HG03520 (cell line): ENCODE measurements around the gene FBXL13.
"Not testable (repeated sequence)": the region's sequence is repeated elsewhere in the genome, so short reads cannot be mapped to it uniquely, and the experiment has no call there.

Experiments used
- ATAC-seq: cut with Tn5 transposase; IDR thresholded peaks from one replicate; pipeline ENCODE4 v1.9.1; 2021; ENCODE audit warnings: mild to moderate bottlenecking, moderate library complexity; ENCODE audit not compliant: unreplicated experiment

Gene FBXL13

DNA sequence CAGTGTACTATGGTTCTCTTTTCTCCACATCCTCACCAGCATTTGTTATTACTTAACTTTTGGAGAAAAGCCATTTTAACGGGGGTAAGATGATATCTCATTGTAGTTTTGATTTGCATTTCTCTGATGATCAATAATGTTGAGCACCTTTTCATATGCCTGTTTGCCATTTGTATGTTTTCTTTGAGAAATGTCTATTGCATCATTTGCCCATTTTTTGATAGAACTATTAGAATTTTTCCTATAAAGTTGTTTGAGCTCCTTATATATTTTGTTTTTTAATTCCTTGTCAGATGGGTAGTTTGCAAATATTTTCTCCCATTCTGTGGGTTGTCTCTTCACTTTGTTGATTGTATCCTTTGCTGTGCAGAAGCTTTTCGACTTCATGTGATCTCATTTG is 172.5 kb downstream of the FBXL13 start:
- not testable (repeated sequence) for ATAC-seq

DNA sequence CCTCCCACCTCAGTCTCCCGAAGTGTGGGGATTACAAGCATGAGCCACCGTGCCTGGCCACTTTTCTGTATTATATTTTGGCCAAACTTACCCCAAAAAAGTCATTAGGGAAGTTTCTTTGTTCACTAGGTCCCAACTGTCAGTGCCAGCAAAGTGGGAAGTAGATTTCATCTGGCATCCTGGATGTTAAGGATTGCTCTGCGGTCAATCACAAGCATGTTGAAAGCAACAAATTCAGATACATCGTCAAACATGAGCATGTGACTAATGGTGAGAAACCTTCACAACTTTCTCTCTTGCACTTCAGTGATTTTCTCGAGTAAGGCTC is 176.1 kb downstream of the FBXL13 start:
- ATAC-seq, result no peak

DNA sequence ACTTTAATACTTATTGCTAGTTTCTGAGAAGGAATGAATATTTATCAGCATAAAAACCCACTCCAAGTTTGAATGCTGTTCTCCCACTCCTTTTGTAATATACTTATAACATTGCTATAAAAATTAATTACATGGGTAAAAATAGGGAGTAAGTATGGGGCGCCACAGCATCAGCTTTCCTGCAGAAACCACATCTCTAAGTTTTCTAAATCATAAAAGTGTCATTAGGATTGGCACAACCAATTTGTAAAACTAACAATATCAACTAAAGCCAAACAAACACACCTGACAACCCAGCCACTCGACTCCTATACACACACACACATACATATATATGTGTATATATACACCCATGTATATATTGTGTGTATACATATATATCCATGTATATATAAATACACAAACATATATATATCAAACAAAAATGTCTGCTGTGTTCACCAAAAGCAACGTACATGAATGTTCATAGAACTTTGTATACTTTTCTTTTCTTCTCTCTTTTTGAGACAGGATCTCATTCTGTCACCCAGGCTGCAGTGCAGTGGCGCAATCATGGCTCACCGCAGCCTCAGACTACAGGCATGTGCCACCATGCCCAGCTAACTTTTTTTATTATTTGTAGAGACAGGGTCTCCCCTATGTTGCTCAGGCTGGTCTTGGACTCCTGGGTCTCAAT is 176.6 kb downstream of the FBXL13 start:
- no peak for ATAC-seq

GRCh38 chr7:102897211-102897631 is 177.4 kb downstream of the FBXL13 start:
- no peak for ATAC-seq

GRCh38 chr7:102896585-102896984 is 178.0 kb downstream of the FBXL13 start:
- no peak for ATAC-seq

- ATAC-seq, result no peak
Measured at GRCh38 chr7:102895602-102896001, 179.0 kb downstream of the FBXL13 start.

DNA sequence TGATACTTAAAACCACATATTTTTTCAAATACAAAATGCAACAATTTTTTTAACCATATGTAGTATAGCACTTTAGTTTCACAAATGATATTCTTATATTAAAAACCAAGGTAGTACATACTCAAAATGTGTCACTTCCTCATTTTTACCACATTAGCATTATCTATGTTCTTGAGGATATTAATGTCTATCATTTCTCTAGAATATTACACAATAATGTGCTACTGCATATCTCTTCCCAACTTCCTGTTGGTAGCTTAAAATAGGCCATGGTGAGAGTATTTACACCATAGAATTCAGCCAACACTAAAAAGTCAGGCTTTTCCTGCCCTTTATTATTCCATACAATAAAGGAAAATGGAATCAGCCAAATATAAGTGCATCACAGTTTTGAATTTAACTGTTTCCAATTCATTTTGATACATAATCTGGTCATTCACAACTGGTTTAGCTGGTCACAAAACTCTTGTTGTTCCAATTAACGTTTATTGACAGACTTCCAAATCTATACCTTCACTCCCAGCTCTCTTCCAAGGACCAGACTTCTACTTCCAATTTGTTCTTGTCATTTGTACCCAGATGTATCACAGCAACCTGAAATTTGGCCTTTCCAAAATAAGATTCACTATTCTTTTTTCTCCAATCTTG is 181.8 kb downstream of the FBXL13 start:
- ATAC-seq, result no peak

DNA sequence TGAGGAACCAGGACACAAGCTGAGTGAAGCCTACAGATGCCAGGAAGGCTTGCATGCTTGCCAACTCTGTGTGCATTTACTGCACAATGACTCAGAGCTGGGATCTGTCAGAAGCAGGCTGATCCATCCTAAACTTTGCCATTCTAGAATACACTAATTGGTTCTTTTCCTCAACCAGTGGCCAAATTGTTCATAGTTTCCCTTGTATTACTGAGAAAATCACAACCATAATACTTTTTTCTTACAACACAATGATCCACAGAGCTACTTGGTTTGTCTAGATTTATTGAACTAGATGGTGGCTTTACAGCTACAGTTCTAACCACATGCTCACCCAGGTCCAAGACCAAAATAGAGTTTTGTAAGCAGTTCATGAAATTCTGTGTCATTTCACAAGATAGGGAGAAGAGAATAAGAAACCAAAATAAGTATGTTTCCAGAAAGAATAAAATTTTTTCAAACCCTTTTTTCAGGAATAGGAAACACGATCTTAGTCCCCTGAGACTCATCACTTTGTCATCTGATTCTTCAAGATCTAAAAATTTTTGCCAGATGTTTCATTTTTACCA is 182.8 kb downstream of the FBXL13 start:
- ATAC-seq, result no peak

DNA sequence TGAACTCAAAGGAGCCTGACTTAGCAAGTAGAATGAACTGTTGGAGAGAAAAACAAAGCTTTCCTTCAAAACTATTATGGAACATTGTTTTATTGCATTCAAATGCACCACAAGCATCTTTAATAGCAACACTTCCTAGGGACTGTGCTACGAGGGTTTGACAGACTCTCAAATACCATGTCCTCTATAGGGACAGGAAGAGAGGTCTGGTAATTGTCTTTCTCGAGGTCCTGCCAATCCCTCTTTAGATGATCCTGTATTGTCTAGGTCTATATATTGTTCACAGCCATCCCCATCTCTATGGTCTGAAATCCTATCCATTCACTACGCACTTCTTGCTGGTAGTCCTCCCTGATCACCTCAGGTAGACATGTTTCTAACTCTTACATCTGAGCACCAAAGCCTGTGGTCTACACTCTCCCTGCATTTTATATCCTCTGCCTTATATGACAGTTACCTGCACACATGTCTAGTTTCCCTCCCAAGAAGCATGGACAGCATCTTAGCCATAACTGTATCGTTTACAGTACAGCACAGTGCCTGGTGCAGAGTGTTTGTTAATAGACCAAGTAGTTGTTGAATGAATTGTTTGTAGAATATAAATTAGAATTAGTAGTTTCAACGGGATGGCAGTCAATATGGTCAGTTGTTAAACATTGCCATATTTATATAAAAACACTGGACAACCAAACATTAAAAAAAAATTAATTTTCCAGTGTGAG is 183.5 kb downstream of the FBXL13 start:
- no peak for ATAC-seq

GRCh38 chr7:102890292-102890970 is 184.2 kb downstream of the FBXL13 start:
- ATAC-seq, result no peak

- ATAC-seq, result no peak
Measured at GRCh38 chr7:102889851-102890250, 184.7 kb downstream of the FBXL13 start.

DNA sequence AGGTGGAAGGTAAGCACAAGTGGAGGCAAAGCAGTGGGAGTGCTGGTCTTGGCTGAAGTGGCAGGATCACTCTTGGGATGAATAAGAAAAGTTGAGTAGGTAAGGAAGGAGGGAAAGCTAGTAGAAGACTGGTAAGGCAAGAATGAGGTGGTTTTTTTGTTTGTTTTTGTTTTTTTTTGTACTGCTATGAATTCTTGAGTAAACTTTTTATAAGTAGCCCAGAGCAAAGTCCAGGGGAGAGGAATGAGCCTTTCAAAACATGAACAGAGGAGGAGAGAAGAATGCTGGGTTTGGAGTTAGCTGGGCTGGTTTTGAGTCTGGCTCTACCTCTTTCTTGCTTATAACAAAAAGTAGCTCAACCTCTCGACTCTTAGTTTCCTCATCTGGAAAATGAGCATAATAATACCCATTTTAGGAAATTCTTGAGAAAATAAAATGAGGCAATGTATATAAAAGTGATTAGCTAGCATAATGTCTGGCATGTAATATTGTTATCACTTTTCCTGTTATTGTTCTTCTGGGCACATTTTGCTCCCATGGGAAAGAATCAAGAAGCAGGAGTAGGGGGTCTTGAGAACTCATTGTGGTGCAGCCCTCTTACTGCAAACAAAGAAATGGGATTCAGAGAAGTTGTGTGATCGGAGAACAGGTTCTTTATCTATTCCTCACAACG is 185.9 kb downstream of the FBXL13 start:
- no peak for ATAC-seq

- no peak for ATAC-seq
Measured at GRCh38 chr7:102883098-102883860, 191.3 kb downstream of the FBXL13 start.

DNA sequence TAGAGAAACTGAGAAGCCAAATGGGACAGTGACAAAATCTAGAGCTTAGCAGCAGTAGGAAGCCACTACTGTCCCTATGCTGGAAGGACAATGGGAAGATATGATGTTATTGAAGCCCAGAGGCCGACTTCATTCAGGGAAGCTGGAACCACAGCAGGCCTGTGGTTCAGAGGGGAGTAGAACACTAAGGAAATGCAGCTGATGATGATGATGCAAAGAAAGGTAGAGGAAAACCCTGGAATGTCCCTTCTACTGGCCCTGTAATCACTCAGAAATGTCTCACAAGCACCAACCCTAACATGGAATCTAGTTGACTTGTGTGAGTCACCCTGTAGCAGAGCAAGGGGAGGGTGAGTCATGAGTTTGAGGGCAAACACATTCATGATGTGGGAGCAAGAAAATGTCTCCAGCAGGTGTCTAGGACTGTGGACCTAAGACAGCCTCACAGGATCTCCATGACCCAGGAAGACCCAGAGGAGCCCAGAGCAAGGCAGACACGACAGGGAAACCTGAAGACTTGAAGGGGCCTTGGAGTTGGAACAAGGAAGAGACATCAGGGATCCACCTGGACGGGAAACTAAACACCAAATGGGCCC is 198.8 kb downstream of the FBXL13 start:
- no peak for ATAC-seq

- no peak for ATAC-seq
Measured at GRCh38 chr7:102874966-102875365, 199.6 kb downstream of the FBXL13 start.

- ATAC-seq, result peak; percentile 99
Measured at GRCh38 chr7:102874166-102874829, 200.3 kb downstream of the FBXL13 start.

GRCh38 chr7:102873470-102874165 is 201.0 kb downstream of the FBXL13 start:
- peak; percentile 22 for ATAC-seq

DNA sequence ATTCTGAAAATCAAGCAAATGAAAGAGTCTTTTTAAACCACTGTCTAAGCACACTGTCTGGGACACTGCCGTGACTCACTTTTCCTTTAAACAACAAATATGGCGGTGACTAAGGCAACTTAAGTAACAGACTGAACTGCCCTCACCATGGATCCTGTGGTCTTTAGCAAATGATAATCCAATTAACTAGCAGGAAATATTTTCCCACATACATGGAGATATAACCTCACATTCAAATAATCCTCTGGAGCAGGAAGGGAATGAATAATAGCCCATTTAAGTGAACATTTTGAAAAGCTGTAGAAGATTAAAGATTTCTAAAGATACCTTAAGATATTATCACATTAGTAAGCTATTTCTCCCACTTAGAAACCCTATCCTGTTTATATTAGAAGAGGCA is 202.1 kb downstream of the FBXL13 start:
- ATAC-seq, result no peak
